HG03565 (cell line): ENCODE measurements around the gene OR4K5.
"Not testable (repeated sequence)": the region's sequence is repeated elsewhere in the genome, so short reads cannot be mapped to it uniquely, and the experiment has no call there.

ENCODE experiments used
- ATAC-seq: cut with Tn5 transposase; IDR thresholded peaks from one replicate; pipeline ENCODE4 v1.9.1; 2021; ENCODE audit warnings: mild to moderate bottlenecking, moderate library complexity; ENCODE audit not compliant: unreplicated experiment

The OR4K5 gene, protein sequence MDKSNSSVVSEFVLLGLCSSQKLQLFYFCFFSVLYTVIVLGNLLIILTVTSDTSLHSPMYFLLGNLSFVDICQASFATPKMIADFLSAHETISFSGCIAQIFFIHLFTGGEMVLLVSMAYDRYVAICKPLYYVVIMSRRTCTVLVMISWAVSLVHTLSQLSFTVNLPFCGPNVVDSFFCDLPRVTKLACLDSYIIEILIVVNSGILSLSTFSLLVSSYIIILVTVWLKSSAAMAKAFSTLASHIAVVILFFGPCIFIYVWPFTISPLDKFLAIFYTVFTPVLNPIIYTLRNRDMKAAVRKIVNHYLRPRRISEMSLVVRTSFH

DNA sequence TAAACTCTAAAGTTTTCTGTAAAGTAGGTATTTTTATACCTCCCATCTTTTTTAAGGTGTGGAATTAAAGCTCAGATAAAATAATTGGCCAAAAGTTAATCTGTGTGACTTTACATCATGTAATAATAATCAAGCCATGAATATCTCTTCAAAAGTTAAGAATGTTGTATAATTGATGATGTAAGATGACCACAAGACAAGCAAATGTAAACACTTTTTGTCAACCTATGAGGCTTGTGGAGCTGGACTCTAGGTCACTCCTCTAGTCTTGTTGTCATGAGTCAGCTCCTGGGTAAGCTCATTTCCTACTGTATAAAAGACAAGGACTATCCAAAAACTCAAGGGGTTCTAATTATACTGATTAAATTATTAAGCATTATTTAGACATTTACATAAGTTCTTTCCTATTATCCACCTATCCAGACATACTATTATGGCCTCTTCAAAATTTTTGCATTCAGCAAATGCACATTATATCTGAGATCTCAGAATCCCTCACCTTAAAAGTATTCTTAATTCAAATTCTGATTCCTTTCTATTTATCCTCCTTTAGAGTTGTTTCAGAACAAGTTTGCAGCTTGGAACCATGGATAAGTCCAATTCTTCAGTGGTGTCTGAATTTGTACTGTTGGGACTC is at the start of gene OR4K5:
OR4K5 (plus strand) TSS at position 587 of the 637 bp plus-strand sequence; CDS start at position 587, 0 bp downstream.
- ATAC-seq = no peak

DNA sequence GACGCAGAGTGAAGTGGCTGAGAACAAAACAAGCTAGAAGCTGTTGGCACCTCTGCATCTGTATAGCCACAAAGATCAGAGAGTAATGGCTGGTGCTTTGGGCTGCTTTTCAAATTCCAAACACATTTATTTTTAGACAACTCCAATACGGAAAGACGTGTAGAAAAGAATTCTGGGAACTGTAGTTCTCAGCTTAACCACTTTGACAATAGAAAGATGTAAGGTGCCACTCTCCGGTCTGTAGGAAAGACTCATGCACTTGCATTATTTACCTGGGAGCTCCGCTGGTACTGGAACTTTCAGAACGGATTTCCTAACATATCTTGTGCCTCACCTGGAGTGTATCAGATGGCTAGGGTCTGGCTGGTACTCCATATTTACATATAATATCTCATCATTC is 47.2 kb upstream of the OR4K5 start:
- ATAC-seq = no peak

DNA sequence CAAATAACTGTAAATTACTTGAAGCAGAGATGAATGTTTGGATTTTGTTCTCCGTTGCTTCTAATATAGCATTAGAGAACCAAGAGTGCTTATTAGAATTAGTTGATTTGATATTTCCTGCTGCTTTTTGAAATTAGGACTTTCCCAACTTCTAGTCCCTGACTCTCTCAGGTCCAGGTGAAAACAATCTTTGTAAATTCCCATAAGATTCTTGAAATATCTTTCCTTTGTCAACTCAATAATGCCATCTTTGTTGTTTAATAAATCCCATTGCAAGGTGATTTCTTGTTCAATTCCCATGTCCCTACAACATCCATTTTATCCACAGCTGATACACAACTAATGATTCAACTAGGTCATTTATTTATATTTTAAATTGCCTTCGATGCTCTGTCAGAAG is 45.6 kb upstream of the OR4K5 start, which contains the start of gene OR4K2:
OR4K2 (plus strand) TSS at position 301 of the 400 bp plus-strand sequence. CDS start 1,126 bp downstream, outside the sequence.
- ATAC-seq = no peak

DNA sequence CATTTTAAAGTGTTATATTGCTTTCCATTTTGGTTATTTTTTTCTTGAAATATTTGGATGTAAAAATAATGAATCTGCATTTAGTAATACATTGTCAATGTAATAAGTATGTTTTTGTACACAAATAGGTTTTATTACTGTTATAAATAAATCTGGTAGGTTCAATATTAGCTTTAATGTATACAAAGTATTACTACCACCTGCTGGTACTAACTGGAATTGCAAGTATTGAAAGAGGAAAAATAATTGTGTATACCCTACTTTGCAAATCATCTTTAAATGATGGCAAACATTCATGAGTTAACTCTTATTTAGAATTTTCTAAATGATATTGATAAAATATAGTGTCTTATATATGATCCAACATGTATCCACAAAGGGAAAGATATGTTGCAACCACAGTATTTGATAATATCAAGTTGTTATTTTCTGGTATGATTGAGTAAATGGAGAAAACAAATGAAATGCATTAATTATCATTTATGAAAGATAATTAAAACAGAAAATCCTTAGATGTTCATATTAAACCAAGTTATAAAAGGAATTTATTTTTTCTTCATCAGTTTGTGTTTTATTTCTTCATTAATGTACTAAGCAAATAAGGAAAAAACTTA is 42.3 kb upstream of the OR4K5 start:
- ATAC-seq = no peak

DNA sequence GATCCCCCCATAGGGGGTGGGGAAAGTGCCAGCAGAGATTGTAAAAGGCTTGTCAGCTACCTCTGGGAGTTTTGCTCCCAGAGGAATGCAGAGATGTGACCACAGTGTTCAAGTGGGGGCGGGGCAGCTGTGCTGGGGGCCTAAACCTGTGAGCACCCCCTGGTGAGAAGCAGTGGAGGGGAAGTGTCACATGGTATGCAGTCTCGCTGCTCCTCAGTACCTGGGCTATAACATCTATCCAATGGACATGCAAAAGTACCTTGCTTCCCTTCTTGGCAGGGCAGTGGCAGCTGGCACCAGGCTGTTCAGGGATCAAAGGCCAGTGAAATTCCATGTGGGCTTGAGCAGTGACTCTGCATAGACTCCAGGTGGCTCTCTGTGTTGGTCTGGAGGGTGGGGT is 25.1 kb upstream of the OR4K5 start:
- no peak for ATAC-seq

DNA sequence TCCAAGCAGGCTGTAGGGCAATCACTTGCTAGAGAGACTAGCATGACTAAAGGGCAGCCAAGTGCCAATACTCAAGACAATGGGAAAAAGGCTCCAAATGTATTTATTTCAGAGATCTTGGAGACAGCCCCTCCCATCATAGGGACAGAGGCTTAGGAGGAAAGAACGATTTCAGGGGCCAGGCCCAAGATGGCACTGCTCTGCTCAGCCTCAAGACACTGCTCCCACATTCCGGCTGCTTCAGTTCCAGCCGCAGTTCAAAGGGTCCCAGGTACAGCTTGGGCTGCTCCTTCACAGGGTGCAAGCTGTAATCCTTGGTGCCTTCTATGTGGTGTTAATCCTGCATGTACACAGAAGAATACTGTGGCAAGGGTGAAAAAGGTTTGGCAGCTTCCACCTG is 19.4 kb upstream of the OR4K5 start:
- no peak for ATAC-seq

DNA sequence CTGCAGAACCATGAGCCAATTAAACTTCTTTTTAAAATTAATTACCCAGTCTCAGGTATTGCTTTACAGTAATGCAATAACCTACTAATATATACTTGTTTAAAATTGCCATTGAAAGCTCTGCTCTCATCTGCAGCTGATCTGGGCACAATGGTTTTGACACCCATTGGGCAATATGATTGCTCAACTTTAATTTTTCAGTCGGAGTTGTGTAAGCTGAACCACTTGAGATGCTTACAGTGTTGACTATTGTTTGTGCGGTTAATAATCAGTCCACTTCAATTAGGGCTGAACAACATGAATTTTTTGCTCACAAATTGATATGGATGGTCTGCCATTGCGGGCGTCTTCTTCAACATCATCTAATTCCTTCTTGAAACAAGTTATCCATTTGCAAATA is 18.0 kb upstream of the OR4K5 start:
- ATAC-seq = no peak

DNA sequence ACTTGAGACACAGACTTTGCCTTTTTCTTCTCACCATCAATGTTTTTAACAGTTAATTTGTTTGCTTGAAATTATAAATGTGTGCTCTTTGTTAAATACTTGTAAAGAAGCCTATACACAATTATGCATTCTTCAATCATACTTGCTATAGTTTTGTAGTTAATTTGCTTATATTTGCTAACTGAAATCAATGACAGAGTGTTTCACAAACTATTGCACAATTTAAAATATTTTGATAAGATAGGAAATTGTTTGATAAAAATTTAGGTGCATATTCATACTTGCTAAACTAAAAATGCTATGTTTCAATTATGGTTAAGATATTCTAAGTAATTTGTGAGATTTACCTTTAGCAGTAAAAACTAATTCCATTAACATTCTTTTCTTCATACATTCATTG is 13.7 kb upstream of the OR4K5 start:
- no peak for ATAC-seq

DNA sequence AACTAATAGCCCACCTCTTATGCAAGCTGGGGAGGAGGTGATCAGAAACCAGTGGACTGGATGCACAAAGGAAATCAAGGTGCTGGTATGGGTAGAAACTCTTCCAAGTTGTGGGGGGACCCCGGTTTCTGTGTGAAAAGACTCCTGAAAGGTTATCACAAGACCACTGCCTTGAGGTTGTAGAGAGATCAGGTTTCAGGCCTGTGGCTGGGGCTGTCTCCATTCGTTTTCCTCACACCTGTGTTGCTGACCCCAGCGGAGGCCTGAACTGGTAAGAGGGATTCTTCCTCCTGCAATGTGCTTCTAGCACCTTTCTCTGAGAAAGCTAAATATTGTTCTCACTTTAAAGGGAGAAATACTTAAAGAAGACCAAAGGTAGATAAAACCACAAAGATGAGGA is 9.3 kb upstream of the OR4K5 start:
- no peak for ATAC-seq

DNA sequence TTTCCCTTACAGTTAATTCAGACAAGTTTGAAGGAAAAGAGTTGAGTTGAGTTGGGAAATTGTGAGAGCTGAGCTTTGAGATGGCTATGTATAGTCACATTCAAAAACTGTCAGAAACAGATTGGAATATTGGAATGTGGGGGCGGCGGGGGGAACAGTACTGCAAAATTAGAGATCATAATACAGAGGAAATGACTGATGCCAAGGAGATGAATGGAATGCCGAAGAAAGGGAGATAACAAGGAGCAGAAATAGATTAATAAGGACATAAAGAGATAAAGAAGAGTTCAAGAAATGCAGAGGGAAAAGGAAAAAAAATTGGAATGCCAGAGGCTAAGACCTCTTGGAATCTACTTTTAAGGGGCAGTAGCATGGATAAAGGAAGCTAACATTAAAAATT is 3.2 kb upstream of the OR4K5 start:
- ATAC-seq = no peak

DNA sequence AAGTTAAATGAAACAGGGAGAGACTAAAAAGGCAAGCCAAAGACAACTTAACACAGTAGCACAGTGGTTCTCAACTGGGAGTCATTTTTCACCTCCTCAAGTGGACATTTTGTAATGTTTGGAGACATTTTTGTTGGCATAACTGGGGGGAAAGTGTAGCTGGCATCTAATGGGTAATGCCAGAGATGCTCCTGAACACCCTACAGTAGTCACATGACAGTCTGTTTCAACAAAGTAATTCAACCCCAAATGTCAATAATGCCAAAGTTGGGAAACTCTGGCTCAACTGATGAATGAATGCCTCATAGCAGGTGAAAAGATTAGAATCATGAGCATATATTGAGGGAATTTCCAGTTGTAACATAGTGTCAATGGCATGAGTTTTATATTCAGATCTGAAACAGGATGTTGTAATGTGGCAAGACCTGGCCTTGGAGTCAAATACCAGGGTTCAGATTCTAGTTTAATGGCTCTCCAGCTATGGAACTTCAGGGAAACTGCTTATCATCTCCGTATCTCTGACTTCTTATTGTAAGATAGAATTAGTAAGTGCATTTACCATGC is 2.4 kb upstream of the OR4K5 start:
- no peak for ATAC-seq

DNA sequence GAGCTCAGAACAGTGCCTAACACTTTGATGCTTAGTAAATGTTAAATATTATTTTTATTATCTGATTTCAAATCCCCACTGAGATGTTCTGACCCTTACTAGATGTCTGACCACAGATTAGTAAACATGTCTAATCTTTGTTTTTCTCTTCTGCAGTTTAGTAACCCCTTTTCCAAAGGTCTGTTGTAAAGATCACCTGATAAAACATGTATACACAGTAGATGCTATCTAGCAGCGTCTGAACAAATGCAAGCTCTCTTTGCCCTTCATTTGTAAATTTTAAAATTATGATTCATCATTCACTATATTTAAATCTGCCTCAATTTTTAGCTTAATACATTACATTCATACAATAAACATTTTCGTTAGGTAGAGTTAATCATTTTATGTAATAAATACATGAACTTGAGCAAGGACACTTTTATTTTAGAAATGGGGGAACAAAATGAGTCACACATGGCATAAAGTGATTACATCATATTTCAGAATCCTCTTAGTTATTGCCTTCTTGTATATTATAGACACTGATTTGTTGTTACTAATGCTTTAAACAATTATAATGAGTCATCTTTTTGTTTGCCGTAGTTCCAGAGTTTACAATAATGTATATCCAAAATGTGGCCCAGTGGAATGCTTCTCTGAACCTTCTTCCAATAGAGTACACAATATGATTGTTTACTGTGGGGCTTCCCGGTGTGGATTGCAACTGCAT is 1.7 kb upstream of the OR4K5 start:
- ATAC-seq = no peak

DNA sequence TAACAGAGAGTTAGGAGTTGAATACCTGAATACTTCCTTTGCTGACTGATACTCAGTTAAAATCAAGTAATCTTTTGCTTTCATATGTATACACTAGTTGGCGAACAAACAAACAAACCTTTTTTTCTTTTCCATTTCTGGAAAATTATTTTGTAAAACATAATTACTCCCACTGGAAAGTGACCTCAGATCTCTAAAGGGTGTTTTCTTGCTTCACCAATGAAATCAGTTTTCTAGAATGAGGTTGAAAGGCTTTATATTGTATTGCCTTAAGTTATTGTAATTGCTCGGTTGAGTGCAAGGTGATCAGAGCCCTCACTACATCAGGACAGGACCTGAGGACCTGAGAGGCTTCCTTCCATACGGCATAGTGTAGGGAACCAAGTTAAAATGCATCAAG is 10.2 kb downstream of the OR4K5 start, which contains the start of gene OR4K1:
OR4K1 (plus strand) TSS at position 301 of the 400 bp plus-strand sequence. CDS start 4,750 bp downstream, outside the sequence.
- no peak for ATAC-seq

DNA sequence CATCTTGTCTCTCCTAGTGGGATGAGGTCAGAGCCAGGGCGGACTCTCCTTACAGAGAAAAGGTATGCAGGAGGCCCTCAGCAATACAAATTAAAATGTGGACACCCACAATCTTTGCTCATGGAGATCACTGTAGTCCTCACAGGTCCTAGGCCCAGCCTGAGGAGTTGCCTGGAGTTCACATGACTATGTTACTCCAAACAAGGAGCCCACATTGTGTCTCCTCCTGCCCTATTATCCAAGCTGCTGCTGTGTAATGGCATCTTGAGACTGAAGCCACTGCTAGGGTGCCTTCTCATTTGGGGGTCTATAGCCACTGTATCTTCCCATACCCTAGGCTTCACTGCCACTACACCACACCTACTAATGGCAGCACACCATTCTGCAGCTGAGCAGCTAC is 21.3 kb downstream of the OR4K5 start:
- no peak for ATAC-seq

DNA sequence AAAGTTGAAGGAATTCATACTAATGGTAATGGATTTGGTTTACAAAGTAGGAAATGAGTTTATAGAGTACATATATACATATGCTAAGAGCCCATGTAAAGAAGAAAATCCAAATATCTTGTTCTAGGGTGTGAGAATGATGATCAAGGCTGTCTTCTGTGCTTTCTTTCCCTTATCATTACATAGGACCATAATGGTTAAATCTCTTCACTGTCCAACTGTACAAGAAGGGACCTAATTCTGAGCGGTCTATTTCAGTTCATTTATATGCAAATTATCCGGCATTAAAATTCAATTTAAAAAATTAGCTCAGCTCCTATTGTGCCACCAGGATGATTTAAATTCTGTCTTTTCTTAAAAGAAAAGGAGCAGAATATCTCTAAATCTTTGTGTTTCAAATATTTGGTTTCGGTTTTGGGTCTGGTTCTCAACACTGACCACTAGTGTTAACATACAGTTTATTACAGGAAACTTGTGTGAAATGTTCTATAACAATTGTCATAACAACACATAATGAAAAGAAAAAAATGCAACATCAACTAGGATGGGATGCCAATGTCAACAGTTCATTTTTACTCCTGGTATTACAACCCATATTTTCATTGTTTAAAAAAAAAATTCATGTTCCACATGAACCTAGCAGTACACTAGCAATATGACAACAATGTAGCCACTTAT is 27.1 kb downstream of the OR4K5 start:
- no peak for ATAC-seq

DNA sequence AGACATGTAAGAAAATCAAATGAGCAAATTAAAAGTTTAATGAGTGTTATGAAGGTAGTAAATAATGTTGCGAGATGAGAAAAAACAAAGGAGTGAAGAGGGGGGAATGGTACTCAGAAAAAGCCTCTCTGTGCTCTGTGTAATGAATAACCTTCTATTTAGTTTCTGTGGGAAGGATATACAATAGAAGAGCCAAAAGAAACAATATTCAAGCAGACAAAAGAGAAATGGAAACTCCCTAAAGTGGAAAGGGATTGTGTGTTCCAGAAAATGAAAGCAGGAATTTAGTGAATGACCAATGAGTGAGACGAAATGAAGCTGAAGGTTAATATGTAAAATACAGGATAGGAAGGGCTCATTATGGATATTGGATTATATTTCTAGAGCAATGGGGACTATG is 28.8 kb downstream of the OR4K5 start:
- no peak for ATAC-seq

DNA sequence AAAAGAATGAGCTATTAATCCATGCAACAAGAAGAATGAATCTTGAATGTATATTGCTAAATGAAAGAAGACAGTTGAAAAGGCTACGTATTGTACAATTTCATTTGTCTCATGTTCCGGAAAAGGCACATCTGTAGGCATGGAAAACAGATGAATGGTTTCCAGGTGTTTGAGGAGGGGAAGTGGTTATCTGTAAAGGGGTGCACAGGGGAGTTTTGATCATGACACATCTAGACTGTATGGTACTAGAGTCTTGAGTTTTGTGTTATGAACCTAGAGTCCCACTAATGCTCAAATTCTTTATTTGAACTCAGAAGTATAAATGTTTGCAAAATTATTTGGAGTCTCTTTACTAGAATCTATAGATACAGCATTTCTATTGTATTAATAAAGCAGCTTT is 49.3 kb downstream of the OR4K5 start:
- ATAC-seq = not testable (repeated sequence)
